Adrenal gland (tissue), 12 donors: ENCODE data around the gene APP. TPM values are rescaled to one million over a fixed set of nuclear protein-coding genes. Genes with fewer than 3 reads are reported as not detected.

Experiments used
- DNase-seq, 7 donors: peaks; one replicate each; pipeline ENCODE4 v3.0.0-alpha.2; 2019 to 2020
- H3K27ac ChIP-seq, 5 donors: fragments of 200-600 bp; sonication (generic) in 4 of 5; 1 replicate in 3 of 5; 2 replicates in 2 of 5; pipeline versions ENCODE4 v1.5.1 to v1.8.0; 2016 to 2020; ENCODE audit warnings: mild to moderate bottlenecking in 1 of 5
- H3K27me3 ChIP-seq: fragments of 200-600 bp; 2 replicates; pipeline ENCODE4 v1.8.0; 2021
- H3K36me3 ChIP-seq, 2 donors: fragments of 200-600 bp; replicated peaks in 1 of 2; 1 replicate in 1 of 2; 2 replicates in 1 of 2; pipeline versions ENCODE4 v1.5.1 to v1.8.0; 2018 to 2022
- H3K4me1 ChIP-seq, 2 donors: fragments of 200-600 bp; replicated peaks in 1 of 2; 1 replicate in 1 of 2; 2 replicates in 1 of 2; pipeline versions ENCODE4 v1.5.1 to v1.8.0; 2018 to 2021
- H3K4me3 ChIP-seq, 4 donors: fragments of 200-600 bp; sonication (generic) in 3 of 4; one replicate each; pipeline ENCODE4 v1.5.1; 2016 to 2018
- H3K9me3 ChIP-seq, 3 donors: fragments of 200-600 bp; sonication (generic) in 1 of 3; replicated peaks in 1 of 3; 1 replicate in 2 of 3; 2 replicates in 1 of 3; pipeline versions ENCODE4 v1.5.1 to v1.8.0; 2016 to 2021
- POLR2A ChIP-seq, 2 donors: fragments of 450-650 bp; IDR thresholded peaks; one replicate each; pipeline ENCODE4 v1.6.1; 2017; ENCODE audit warnings: antibody characterized with exemption in 2 of 2, mild to moderate bottlenecking in 2 of 2, moderate library complexity in 1 of 2
- WGBS, 4 donors: extraction: QIAGEN DNeasy Blood & Tissue Kit in 2 of 4; methylation state at CpG; one replicate each; pipeline versions ENCODE4 v1.1.5 to v1.1.7; 2013 to 2017; 5-methylcytosine and 5-hydroxymethylcytosine counted together
- intact Hi-C, 2 donors: fragments of 100-400 bp; cut with DNase I; formaldehyde crosslinking; loops; one replicate each; pipeline versions ENCODE4 v1.14.1 to v1.15.0; 2022 to 2023
- polyA plus RNA-seq, 3 donors: library from polyadenylated mRNA; stranded (reverse); fragments of 200-250 nt in 2 of 3; fragments of 350-450 nt in 1 of 3; fragmentation: Illumina TruSeq in 1 of 3; extraction: RNeasy Lipid Tissue Mini Kit (QIAGEN cat#74804) in 1 of 3; gene quantifications; one replicate each; pipeline ENCODE4 v1.2.3, GENCODE V29; 2013 to 2014
- total RNA-seq, 9 donors: library from RNA; depleted of rRNA in 4 of 9; stranded (reverse); fragments of >200 nt in 4 of 9; fragments of 120-200 nt in 1 of 9; fragmentation: NEBNext Ultra II Directional in 1 of 9; extraction: Animal tissue kit (Norgen Biotek cat#: 25700) in 1 of 9; gene quantifications; one replicate each; pipeline versions ENCODE4 v1.1.0 to v1.2.4, GENCODE V29; 2013 to 2023
- TF ChIP-seq, protein P1 (sequence below), 6 experiments: fragments of 450-650 bp in 4 of 6; fragments of 200-600 bp in 2 of 6; sonication (generic) in 1 of 6; IDR thresholded peaks; 1 replicate in 5 of 6; 2 replicates in 1 of 6; pipeline versions ENCODE4 v1.5.1 to v1.8.0; 2016 to 2021; ENCODE audit warnings: antibody characterized with exemption in 6 of 6, mild to moderate bottlenecking in 2 of 6, moderate library complexity in 1 of 6
- donor health status: healthy with polysubstance abuse.
- donor health status: Bipolar disorder and iron deficiency.
- donor health status: DM: yes; HTN: yes; CAD: no.
- donor health status: DM: no; HTN: no; CAD: no.
- donor health status: DM: no; HTN: no; CAD: no.
- donor health status: DM: yes; HTN: yes; CAD: no.

The APP gene
- total and polyA plus RNA-seq, 12 donors, result 161 to 1,079 (median 710) TPM

DNA sequence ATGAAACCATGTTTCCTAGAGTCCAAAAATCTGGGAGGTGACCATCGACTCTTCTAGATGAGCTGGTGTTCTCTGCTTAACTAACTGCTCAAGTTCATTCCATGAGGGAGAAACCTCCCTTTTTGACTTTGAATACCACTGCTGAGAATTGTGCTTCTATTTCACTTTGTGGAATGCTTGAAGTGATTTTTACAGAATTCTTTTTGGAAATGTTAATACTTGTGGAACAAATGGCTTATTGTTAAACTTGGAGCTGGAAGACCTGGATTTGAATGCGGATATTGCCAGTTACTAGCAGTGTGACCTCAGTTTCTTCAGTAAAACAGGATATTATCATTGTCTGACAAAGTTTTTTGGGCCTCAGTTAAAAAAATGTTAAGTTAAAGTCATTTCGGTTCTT lies 36.5 kb upstream of the APP start:
- no peak for DNase-seq
- H3K9me3 ChIP-seq, result no peaks in the 10 kb centered on the region
- no peak for TF ChIP-seq POLR2A (IDR thresholded peaks at IDR 0.05)
- TF ChIP-seq, protein P1, sequence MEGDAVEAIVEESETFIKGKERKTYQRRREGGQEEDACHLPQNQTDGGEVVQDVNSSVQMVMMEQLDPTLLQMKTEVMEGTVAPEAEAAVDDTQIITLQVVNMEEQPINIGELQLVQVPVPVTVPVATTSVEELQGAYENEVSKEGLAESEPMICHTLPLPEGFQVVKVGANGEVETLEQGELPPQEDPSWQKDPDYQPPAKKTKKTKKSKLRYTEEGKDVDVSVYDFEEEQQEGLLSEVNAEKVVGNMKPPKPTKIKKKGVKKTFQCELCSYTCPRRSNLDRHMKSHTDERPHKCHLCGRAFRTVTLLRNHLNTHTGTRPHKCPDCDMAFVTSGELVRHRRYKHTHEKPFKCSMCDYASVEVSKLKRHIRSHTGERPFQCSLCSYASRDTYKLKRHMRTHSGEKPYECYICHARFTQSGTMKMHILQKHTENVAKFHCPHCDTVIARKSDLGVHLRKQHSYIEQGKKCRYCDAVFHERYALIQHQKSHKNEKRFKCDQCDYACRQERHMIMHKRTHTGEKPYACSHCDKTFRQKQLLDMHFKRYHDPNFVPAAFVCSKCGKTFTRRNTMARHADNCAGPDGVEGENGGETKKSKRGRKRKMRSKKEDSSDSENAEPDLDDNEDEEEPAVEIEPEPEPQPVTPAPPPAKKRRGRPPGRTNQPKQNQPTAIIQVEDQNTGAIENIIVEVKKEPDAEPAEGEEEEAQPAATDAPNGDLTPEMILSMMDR (IDR thresholded peaks at IDR 0.05), result no peak
- no peaks in the 10 kb centered on the region for H3K36me3 ChIP-seq
- H3K27me3 ChIP-seq, result no peaks in the 10 kb centered on the region
- no peak overlapping the region for H3K27ac ChIP-seq
- H3K4me3 ChIP-seq, result no peak overlapping the region
- no peaks in the 10 kb centered on the region for H3K4me1 ChIP-seq
- WGBS, 4 donors, result 85 to 93% (median 90%) methylated on average over 3 of the region's 3 CpGs
- intact Hi-C loops, result no loop called here

DNA sequence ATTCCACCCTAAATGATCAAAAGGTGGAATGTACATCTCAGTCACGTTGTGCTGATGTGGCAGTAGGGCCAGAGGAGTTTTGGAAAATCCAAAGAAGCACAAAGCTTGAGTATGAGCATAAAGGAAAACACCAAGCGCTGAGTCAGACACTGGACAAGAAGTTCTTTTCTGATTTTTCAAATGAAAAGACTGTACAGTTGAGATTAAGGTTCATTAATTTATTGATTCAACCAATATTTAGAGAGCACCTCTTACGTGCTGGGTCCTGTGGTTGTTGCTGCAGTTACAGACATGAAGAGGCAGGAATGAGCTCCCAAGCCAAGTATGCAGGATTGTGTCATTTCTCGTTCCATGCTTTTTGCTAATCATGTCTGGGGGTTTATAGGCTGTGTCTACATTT lies 28.9 kb upstream of the APP start:
- Histone ChIP-seq H3K27ac (no peak overlapping the region), H3K4me3 (no peak overlapping the region), H3K9me3 (no peaks in the 10 kb centered on the region), H3K4me1 (no peaks in the 10 kb centered on the region), H3K27me3 (no peaks in the 10 kb centered on the region), H3K36me3 (no peaks in the 10 kb centered on the region)
- intact Hi-C loops, result no loop called here
- no peak for DNase-seq
- TF ChIP-seq, protein P1 (IDR thresholded peaks at IDR 0.05), result no peak
- no peak for TF ChIP-seq POLR2A (IDR thresholded peaks at IDR 0.05)
- WGBS, 4 donors, result 78 to 85% (median 79%) methylated on average over 4 of the region's 4 CpGs

DNA sequence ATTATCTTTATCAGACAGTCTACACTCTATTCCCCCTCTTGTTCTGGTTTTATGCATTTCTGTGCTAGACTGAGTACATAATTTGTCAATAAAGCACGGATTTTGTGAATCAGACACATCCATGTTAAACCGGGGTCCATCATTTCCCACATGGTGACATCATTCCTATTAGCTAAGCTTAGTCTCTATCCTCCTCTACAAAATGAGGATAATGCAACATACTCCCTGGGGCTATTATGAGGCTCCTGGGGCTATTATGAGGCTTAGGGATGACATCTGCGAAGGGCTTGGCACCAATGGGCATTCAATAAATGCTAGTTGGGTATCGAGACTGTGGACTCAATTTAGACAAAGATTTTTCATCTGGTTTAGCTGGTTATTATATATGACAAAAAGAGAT lies 25.1 kb upstream of the APP start:
- TF ChIP-seq POLR2A (IDR thresholded peaks at IDR 0.05), result no peak
- TF ChIP-seq, protein P1 (IDR thresholded peaks at IDR 0.05), result no peak

DNA sequence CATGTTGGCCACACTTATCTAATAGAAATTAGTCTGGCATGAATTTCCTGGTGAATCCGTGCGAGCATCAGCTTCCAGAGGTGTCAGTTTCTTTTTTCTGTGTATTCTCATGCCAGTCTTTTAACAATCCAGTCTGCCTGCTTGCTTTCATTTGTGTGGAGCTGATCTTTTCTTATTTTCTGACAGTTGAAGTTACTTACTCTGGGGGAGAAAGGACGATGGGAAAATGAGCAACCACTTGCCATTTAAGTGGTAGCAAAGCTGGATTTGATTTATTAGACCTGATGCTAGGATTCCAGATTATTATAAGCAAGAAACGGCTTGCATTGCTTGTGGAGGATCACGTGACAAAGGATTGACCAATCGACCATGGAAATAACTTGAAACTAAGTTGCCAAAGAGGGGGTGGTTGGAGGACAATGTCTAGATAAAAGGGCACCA lies 24.3 kb upstream of the APP start:
- H3K27ac ChIP-seq, result no peak overlapping the region
- H3K4me3 ChIP-seq, result no peak overlapping the region
- DNase-seq, result no peak
- intact Hi-C loops, result no loop called here
- H3K36me3 ChIP-seq, result no peaks in the 10 kb centered on the region
- WGBS, 4 donors, result 56 to 62% (median 59%) methylated on average over 6 of the region's 6 CpGs
- TF ChIP-seq, protein P1 (IDR thresholded peaks at IDR 0.05), result no peak
- no peak for TF ChIP-seq POLR2A (IDR thresholded peaks at IDR 0.05)
- no peaks in the 10 kb centered on the region for H3K4me1 ChIP-seq
- H3K27me3 ChIP-seq, result no peaks in the 10 kb centered on the region
- H3K9me3 ChIP-seq, result no peaks in the 10 kb centered on the region

More for the DNA sequence above, 25.1 kb upstream of the APP start:
- 83 to 97% (median 91%) methylated on average over 4 of the region's 4 CpGs for WGBS, 4 donors
- no peak for DNase-seq
- Histone ChIP-seq H3K27ac (no peak overlapping the region), H3K36me3 (no peaks in the 10 kb centered on the region), H3K4me3 (no peak overlapping the region), H3K9me3 (no peaks in the 10 kb centered on the region), H3K4me1 (no peaks in the 10 kb centered on the region), H3K27me3 (no peaks in the 10 kb centered on the region)
- intact Hi-C loops, result no loop called here
